ENCODE measurements around the gene SLC41A3.
A peak's percentile ranks its signal among the peaks of the same experiment; 100 is the strongest.

DNA sequence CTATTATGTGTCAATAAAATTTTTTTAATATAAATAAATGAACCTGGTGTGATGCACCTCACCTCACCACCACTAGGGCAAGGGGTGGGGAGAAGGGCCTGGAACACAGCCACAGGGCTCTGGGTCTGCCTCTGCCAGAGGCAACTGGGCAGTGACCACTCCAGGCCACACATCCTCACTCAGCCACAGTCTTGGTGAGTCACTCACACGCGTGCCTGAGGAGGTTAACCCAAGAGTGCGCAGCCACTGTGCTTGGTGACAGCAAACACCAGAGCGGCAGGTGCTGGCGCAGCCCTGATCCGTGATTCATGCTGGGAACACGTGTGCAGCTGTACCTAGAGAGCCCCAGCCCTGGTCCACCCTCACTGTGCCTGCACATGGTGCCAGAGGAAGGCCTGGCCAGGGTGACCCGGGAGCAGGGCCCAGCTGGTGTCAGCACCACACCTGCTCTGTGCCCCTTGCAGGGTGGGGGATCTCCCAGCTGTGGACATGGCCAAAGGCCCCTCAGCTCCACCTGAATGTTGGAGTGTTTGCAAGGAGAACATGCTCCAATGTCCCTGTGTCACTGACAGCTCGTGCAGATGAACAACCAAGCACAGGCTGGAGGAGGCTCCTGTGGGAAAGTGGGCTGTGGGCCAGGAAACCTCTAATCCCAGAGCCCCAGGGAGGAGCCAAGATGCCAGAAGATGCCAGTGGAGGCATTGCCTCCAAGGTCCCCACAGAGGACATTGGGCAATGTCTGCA, 2.1 kb downstream of the SLC41A3 start:
- TF ChIP-seq, protein P1, sequence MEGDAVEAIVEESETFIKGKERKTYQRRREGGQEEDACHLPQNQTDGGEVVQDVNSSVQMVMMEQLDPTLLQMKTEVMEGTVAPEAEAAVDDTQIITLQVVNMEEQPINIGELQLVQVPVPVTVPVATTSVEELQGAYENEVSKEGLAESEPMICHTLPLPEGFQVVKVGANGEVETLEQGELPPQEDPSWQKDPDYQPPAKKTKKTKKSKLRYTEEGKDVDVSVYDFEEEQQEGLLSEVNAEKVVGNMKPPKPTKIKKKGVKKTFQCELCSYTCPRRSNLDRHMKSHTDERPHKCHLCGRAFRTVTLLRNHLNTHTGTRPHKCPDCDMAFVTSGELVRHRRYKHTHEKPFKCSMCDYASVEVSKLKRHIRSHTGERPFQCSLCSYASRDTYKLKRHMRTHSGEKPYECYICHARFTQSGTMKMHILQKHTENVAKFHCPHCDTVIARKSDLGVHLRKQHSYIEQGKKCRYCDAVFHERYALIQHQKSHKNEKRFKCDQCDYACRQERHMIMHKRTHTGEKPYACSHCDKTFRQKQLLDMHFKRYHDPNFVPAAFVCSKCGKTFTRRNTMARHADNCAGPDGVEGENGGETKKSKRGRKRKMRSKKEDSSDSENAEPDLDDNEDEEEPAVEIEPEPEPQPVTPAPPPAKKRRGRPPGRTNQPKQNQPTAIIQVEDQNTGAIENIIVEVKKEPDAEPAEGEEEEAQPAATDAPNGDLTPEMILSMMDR (IDR thresholded peaks at IDR 0.05): peak in 5 of 12 donors; percentile 13 to 31 (median 23)
- TF ChIP-seq POLR2A (IDR thresholded peaks at IDR 0.05): peak in 1 of 2 donors; percentile 8

Measured in heart left ventricle (tissue), 13 donors.